Kasumi-1 (cell line): Measurements from ENCODE around the gene RASGRF2.

Experiments
- DNase-seq, 2 experiments: peaks; one replicate each; lab custom pipeline; 2025; lab: John Stamatoyannopoulos, UW

The RASGRF2 gene

GRCh38 chr5:81207009-81207408 is 246.8 kb downstream of the RASGRF2 start:
- peak in 1 of 2 experiments; percentile 9 for DNase-seq

GRCh38 chr5:81208904-81209303 is 248.7 kb downstream of the RASGRF2 start:
- no peak for DNase-seq

- DNase-seq = no peak
These were observed 249.2 kb downstream of the RASGRF2 start for GRCh38 chr5:81209386-81209785.

- no peak for DNase-seq
These were observed 249.8 kb downstream of the RASGRF2 start for GRCh38 chr5:81209869-81210493.

- no peak for DNase-seq
These were observed 252.1 kb downstream of the RASGRF2 start for GRCh38 chr5:81212211-81212751.

GRCh38 chr5:81213070-81213469 is 252.9 kb downstream of the RASGRF2 start:
- DNase-seq = no peak

GRCh38 chr5:81214848-81215247 is 254.7 kb downstream of the RASGRF2 start:
- no peak for DNase-seq

GRCh38 chr5:81216152-81216551 is 256.0 kb downstream of the RASGRF2 start:
- no peak for DNase-seq

GRCh38 chr5:81219389-81219788 is 259.2 kb downstream of the RASGRF2 start:
- no peak for DNase-seq

GRCh38 chr5:81222285-81222684 is 262.1 kb downstream of the RASGRF2 start:
- DNase-seq = no peak

GRCh38 chr5:81225463-81225862 is 265.3 kb downstream of the RASGRF2 start:
- no peak for DNase-seq

GRCh38 chr5:81226286-81226685 is 266.1 kb downstream of the RASGRF2 start:
- no peak for DNase-seq

- DNase-seq = no peak
These were observed 266.8 kb downstream of the RASGRF2 start for GRCh38 chr5:81226949-81227348.

GRCh38 chr5:81228084-81228483 is 267.9 kb downstream of the RASGRF2 start:
- no peak for DNase-seq

- no peak for DNase-seq
These were observed 270.3 kb downstream of the RASGRF2 start for GRCh38 chr5:81230416-81230815.

- no peak for DNase-seq
These were observed 272.4 kb downstream of the RASGRF2 start for GRCh38 chr5:81232464-81233079.

GRCh38 chr5:81233080-81233634 is 273.0 kb downstream of the RASGRF2 start, which contains the start of gene CKMT2:
Gene CKMT2 (plus strand): TSS chr5:81233322. CDS start chr5:81251133, 17,811 bp downstream.
- no peak for DNase-seq

- no peak for DNase-seq
These were observed 274.1 kb downstream of the RASGRF2 start for GRCh38 chr5:81234299-81234698.

GRCh38 chr5:81234801-81235200 is 274.6 kb downstream of the RASGRF2 start:
- no peak for DNase-seq

GRCh38 chr5:81235287-81236072 is 275.3 kb downstream of the RASGRF2 start:
- no peak for DNase-seq

- DNase-seq = no peak
These were observed 278.3 kb downstream of the RASGRF2 start for GRCh38 chr5:81238460-81238859.

GRCh38 chr5:81239613-81240012 is 279.4 kb downstream of the RASGRF2 start:
- DNase-seq = no peak
